ENCODE results near the gene VPS41.
"Not testable (repeated sequence)": the region's sequence is repeated elsewhere in the genome, so short reads cannot be mapped to it uniquely, and the experiment has no call there.

The VPS41 gene

DNA sequence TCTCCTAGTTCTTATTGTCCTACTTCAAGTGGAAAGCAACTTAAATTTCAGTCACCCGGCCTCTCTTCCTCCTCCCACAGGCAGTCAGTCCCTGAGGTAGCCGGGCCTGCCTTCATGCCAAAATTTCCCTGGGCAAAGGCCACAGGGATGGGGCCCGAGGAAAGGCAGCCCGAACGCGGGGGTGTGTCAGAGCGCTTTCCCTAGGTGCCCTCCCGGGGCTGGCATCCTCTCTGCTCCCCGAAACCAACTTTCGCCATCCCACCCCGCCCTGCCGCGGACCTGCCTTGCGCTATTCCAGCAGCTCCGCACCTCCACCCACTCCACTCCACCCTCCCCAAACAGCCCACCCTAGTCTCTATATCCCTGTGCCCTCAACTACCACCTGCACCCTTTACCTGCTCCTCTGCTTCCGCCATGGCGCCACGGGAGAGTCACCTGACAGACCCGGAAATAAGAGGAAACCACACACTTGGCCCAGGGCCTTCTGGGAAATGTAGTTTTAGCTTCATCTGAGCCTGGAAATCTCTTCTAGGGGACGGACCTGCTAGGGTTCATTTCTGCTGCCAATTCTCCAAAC lies at the start of gene VPS41:
TSS of gene VPS41 (minus strand) at position 433 of the 577 bp plus-strand sequence. CDS start at position 416, 17 bp downstream.
- DNase-seq = peak; percentile 67

DNA sequence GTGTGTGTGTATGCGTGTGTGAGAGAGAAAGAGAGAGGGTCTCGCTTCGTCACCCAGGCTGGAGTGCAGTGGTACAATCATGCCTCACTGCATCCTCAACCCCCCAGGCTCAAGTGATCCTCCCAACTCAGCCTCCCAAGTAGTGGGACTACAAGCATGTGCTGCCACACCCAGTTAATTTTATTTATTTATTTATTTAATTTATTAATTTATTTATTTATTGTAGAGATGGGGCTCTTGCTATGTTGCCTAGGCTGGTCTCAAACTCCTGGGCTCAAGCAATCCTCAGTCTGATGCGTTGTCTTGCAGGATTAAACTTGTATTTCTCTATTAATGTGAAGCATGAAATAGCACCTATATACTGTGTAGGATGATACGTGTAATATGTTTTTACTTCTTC lies 46.9 kb upstream of the VPS41 start:
- DNase-seq = no peak

DNA sequence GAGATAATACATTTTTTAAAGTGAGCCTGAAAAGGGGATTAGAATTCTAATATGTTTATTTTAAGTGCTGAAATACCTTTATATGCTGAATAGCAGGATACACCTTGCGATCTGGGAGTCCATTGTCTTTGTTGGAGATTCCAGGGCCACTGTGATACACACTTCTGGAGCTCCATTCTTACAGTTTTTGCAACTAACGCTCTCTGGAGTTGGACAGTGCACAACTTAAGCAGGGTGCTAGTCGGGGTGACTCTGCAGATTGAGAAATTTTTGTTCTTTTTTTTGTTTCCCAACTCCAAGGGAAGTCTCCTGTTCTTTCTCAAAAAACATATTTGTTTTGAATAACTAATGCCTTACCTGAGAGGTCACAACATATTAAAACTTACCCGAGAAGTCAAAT lies 45.0 kb upstream of the VPS41 start:
- DNase-seq = no peak

DNA sequence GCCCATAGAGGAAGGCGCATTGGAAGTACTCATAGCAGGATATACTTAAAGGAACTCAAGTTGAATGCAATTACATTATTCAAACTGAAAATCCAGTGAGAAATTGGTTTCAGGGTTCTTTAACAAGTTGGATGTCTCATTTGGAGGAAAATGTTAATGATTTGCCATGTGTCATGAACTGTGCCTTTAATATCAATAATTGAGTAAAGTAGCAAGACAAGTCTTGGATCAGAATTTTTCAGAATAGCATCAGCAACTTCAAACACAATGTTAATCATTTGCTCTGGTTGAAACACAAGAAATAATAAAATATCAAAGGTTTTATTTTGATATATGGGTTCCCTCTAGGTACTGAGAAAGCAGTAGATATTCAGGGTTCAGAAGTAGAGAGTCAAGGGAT lies 44.2 kb upstream of the VPS41 start:
- no peak for DNase-seq

DNA sequence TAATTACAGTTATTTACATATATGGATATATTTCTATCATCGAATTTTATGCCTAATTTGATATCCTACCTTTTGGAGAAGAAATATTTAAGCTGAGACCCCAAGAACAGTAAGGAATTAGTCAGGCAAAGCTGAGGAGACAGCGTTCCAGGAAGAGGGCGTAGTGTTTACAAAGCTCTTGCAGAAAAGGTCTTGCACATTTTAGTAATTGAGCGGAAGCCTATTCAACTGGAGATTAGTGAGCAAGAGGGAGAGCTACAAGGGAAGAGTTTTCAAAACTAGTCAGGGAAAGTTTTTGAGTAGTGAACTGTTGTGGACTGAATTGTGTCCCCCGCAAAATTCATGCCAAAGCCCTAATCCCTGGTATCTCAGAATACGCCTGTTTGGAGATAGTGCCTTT lies 42.2 kb upstream of the VPS41 start:
- no peak for DNase-seq

DNA sequence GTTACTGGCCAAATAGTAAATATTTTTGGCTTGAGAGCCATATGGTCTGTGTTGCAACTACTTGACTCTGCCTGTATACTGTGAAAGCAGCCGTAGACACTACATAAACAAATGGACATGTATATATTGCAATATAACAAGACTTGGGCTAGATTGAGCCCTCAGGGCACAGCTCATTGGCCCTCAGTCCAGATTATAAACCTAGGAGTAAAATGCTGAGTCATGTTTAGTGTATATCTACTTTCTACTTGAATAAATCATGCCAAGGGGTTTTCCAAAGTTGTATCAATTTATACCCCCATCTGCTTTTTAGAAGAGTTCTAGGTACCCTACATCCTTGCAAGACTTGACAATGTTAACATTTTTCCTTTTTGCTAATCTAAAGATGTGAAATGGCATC lies 41.3 kb upstream of the VPS41 start:
- no peak for DNase-seq

DNA sequence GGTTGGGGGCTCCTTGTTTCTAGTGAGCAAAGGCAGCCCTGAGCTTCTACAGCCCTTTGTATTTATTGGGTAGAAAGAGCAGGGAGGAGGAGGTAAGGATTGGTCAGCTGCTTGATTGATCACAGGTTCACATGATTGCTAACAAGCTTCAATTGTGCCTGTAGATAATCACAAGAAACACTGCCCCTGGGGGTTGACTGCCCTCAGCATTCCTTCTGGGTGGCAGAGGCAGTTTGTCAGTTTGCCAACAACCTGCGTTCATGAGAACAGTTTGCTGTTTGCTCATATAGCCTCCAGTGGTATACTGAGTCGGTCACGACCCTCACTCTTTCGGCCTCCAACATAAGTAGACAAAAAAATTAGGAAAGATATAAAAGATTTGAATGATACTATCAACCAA lies 38.5 kb upstream of the VPS41 start:
- DNase-seq = not testable (repeated sequence)

DNA sequence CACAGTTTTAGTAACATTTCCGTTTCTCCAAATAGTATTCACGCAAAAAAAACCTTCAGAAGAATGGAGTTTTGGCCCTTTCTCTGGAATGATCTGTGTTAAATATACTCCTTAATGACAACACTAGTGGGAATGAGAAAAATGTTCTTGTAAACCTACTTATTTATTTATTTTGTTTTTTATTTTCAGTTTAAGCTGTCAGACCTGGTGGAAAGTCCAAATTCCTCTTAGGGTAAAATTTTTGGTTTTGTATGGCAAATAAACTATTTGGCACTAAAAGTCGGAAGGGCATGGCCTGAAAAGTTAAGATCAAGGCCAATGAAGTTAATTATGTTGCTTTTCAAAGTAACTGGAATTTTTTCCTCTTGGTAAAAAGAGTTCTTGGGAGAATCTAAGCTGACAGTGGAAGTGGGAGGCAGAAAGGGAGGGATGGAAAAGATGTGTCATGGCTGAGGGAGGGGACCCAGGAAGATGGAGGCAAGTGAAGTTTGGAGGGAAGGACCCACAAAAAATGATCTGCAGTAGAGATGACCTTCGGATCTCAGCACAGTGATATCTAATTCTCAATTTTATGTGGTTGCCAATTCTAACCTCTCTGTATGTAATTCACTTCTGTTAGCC lies 33.5 kb upstream of the VPS41 start:
- DNase-seq = no peak

DNA sequence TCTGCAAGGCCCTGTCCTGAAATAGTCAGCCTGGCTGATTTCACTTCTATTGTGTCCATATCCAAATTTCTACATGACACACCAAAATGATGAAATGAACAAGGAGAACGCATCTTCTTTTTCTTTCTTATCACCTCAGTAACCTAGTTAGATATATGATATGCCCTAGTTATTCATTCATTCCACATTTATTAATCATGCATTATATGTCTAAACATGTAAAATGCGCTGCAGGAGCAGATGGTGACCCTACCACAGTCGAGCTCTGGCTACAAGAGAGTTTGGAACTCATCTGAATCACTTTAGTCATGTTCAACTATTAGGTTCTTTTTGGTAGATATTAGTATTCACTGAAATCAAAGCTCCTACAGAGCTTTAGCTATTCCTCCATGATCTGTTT lies 31.8 kb upstream of the VPS41 start:
- no peak for DNase-seq

DNA sequence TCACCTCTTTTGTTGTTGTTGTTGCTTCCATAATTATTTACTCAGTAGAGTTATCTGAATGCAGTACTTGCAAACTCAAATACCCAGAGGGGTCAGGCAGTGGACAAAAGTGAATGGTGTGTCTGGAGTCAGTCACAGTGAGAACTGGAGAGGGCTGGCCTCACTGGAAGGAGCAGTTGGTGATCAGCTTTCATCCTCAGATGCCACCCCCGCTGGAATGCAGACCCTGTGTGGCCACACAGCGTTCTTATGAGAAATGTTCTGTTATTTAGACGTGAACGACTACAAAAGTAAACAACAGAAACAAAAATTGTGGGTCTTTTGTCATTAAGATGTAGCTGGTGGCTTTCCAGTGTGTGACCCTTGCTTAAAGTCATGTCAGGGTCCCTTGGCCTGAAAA lies 29.6 kb upstream of the VPS41 start:
- no peak for DNase-seq

DNA sequence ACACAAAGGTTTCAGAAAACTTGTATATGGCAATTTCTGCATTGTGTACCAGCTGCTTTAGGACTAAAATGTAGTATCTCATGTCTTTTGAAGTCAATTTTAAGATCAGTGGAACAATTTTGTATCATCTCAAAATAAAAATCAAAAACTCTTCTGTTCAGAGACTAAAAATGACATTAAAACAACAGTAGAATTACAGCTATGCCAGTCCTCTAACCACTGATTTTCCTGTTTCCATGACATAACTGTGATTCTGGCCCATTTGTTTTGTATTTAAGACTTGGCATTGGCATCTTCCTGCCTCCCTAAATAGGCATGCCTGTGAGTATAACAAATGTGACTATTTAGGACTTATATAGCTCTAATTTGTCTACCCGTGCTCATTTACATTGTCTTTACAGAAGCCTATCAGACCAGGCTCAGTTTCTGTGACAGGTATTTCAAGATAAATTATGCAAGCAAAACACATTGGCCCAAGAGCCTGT lies 29.1 kb upstream of the VPS41 start:
- DNase-seq = no peak

DNA sequence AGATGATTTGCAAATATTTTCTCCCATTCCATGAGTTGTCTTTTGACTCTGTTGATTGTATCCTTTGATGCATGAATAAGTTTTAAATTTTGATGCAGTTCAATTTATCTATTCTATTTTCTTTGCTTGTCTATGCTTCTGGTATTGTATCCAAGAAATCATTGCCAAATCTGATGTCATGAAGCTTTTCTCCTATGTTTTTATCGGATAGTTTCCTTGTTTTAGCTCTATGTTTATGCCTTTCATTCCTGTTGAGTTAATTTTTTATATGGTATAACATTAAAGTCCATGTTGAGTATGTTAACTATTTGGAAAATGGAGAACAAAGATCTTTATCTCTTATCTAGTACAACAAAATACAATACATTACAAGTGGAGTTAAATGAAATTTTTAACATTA lies 27.6 kb upstream of the VPS41 start:
- DNase-seq = no peak

DNA sequence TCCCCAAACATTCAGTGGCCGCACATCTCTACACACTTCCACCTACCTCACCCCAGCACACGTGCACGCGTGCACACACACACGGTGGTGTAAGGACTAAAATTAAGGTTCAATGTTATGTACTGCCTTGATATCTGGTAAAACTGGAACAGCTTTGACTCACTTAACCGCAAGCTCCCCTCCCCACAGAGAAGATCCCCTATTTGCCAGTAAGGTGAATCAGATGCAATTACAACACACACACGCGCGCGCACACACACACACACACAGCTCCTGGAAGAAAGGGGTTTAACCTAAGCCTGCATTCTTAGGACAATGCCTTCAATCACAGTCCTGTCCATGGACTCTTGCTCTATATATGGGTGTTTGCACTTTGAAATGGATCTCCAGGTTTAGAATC lies 25.5 kb upstream of the VPS41 start:
- DNase-seq = no peak

DNA sequence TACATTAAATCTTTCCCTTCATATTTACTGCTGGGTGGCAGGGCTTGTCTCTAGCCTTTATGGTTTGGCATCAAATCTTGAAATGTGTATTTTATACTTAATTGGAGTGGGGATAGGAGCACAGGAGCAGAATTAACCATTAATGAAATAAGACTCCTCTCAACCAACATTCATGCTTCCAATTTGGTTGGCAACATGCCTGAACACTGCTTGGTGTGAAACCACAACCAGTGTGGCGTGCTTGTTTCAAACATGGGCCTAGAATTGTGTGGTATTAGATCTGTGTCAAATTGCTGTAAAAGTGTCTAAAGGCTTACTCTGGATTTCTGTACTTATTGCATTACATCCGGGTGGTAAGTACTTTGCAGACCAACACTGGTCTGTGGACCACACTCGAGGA lies 25.1 kb upstream of the VPS41 start:
- no peak for DNase-seq

DNA sequence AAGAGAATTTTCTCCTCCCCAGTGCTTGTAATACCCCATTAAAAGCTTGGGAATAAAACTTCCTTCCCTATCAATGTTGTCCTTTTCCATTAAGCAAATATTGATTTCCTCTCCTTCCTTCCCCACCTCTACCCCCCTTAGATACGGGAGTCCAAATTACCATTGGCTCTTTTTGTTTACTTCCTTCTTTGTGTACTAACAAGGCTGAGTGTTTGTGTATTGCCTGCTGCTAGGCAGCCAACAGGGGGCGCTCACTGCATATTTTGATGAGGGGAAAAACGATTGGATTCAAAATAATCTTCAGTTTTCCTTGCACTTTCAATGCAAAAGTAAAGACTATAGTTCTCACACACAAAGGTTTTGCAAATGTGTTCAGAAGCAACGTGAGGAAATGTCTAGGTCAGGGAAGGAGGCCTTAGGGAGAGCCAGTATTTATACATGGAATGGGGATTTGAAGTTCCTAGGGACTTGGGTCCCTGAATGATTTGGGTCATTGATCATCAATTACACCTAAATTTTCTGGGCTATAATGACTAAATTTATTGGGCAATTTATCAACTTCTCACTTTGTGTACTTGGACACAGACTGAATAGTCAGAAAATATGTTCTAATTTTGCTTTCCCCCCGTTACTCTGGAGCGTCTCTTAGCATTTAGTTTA lies 23.6 kb upstream of the VPS41 start:
- DNase-seq = no peak

DNA sequence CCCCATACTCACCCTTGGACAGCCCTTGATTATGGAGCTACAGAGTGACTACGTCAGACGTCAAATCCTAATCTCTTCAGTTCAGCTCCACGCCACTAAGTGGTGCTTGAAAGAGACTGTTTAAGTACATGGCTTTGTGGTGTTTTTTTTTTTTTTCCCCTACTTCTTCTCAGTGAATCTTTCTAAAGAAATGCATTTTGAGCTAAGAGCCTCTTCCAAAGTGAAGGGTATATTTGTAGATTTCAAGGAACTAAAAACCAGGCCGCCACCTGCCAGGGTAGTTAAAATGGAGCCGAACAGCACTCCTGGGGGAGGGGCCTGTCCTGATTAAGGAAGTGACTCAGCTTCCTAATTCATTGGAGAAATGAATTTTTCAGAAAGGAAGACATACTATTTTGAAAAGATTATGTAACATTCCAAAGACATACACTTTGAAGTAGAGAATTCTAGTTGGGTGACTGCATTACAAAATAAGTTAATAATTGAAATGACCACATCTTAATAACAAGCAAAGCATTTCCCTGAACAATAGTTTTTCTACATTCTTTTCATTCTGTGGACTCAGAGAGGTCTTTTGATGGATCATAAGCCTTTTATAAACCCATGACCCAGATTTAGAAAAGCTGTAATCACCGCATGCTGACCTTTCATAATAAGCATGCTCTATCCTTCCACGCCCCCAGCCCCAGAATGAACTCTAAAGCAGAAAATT lies 20.6 kb upstream of the VPS41 start:
- no peak for DNase-seq

DNA sequence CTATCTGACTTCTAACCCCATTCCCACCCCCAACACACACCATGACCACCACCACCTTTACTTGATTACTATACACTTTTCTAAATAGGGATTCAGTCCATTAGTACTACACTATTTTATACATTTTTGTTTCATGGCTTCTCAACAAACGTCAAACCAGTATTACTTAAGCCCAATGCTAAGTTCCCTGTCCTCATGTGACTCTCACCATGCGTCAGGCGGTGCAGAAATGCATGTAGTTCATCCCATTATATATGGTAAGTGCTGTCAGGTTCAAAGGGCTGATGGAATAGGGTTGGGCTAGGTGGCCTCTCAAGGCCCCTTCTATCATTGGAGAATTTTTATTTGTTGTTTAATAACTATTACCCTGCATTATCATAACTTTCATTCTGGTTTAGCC lies 19.5 kb upstream of the VPS41 start:
- DNase-seq = no peak

DNA sequence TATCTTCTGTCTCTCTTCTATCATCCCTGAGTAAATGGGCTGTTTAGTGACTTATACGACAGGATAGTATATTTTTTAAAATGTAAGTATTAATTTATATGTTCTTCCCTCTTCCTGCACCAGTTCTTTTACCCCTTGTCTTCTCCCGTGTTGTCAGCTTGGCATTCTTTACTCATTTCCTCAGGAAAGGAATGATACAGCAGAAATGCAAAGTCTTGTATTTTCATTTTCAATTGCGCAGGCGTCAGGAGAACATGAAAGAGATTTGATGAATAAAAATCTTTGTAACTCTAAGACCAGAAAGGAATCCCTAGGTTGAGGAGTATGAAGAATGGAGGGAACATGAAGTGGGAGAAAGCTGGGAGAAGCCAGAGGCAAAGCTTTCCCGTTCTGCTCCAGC lies 18.8 kb upstream of the VPS41 start:
- DNase-seq = no peak

DNA sequence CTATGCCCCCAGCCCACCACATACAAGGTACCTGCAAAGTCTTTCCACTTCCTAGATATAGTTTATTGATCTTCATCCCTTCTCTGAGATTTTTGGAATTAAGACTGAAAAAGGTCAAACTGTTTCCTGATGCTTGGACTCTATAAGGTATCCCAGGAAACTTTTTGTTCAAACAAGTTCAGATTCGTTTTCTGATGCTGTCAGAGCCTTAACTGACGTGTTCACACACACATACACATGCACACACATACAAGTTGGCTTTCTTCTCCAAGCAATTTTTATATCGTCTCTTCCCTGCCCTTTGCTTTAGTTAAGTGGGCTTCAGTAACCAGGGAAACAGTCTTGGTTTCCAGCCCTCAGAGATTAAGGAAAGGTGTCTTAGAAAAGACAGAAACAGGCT lies 11.7 kb upstream of the VPS41 start:
- DNase-seq = no peak

DNA sequence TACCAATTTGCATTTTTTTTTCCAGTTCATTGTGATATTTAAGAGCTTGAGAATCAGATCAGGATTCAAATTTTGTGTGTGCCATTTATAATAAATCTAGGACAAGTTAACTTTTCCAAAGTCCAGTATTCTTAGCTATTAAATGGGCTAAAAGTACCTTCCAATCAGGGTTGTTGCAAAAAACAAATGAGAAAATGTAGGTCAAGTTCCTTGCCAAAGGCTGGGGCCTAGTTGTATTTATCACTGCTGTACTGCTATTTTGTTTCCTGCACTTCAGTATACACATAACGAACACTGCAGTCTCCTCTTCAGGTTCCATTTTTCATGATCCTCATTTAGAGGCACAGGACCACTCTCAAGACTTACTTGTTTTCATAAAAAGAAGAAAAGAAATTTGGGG lies 7.4 kb upstream of the VPS41 start:
- DNase-seq = no peak

DNA sequence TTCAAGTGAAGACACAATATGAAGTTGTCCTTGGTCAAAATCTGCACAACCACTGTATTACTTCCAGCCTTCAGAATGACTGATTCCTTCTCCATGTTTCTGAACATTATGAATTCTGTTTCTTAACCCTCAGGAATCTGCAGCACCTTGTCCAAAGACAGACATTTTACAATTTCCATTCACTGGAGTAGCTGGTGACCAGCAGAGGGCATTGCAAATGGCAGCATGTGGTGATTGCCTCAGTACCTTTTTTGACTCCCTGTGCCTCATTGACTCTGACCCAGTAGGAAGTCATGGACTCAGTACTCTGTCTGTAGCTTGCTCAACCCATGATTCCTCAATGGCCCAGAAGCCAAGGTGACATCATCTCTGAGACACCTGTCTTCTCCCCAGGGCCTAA lies 879 bp upstream of the VPS41 start:
- no peak for DNase-seq

DNA sequence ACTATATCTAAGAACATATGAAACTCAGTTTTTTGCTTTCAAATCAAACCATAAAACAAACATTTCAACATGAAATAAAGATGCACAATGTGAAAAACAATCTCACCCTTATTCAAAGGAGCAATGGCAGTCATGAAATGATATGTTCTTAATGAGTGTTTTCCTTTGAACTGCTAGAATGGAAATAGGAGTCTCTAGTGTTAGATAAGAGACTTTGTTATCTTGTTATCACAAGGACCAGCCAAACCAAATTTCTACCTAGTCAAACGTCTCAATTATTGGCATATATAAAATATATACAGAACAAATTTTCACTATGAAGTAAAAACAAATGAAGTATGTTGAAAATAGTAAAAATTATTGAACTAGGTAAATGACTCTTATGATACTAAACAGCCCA lies 1.2 kb downstream of the VPS41 start:
- DNase-seq = no peak

DNA sequence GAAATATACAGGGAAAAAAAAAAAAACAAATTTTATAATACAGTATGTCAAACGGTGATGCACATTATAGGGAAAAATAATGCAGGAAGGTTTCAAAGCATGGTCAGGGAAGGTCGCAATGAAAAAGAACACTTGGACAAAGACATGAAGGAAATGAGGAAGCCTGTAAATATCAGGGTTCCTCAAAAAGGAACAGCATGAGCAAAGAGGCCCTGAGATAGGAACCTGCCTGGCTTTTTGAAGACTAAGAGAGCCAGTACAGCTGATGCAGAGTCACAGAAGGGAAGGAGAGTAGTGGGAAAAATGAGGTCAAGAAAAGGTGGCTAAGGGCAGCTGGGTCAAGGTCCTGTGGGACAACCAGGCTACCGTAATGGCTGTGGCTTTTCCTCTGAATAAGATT lies 1.9 kb downstream of the VPS41 start:
- DNase-seq = no peak
